GM21367 (cell line): ENCODE results near the gene MANEAL.
"Not testable (repeated sequence)": the region's sequence is repeated elsewhere in the genome, so short reads cannot be mapped to it uniquely, and the experiment has no call there.

Experiments
- ATAC-seq: cut with Tn5 transposase; IDR thresholded peaks from one replicate; pipeline ENCODE4 v1.9.1; 2021; ENCODE audit not compliant: unreplicated experiment

MANEAL gene

DNA sequence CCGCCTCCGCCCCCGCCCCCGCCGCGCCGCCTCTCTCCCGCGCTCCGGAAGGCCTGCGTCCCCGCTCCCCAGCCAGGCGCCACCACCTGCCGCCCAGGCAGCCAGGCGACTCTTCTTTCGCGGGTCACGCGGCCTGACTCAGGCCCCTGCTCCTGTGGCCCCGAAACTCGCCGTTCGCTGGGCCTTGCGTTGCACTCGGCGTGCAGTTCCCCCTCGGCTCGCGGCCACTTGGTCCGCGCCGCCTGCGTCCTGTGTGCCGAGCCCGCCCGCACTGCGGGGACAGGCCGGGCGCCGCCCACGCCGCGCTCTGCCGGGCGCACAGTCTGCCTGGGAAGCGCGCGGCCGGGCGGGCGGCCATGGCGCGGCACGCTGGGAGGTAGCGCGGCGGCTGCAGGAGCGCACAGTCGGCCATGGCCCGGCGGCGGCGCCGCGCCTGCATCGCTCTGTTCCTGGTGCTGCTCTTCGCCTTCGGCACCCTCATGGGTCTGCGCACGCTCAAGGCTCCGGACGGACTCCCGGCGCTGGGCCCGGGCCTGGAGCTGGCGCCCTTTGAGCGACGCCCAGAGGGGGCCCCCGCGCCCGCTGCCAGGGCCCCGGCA is at the start of gene MANEAL:
Gene MANEAL, plus strand, starts transcription at position 75 of the 599 bp plus-strand sequence. Its CDS starts 336 bp downstream, at position 411.
- ATAC-seq: no peak

DNA sequence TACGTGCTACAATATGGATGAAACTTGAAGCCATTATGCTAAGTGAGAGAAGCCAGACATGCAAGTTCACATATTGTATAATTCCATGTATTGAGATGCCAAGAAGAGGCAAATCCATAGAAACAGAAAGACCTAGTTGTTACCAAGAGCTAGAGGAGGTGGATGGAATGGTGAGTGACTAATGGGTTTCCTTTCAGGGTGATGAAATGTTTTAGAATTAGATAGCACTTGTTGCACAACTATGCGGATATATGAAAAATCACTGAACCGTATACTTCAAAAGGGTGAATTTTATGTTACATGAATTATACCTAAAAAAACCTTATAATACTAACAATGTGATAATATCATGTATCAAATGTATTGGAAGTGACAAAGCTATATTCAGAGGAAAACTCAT is 46.8 kb upstream of the MANEAL start:
- no peak for ATAC-seq

DNA sequence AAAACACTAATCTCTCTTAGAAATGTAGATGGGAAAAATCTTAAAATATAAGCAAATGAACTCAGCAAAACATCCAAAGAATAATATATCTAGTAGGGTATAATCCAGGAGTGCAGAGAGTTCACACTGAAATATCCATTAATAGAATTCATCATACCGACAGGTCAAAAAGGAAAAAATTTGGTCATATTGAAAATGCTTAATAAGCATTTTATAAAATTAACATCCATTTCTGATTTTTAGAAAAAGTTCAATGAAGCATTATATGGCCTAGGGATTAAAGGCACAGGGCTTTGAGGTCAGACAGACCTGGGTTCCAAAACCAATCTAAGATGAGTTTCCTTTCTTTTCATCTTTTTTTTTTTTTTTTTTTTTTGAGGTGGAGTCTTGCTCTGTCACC is 45.1 kb upstream of the MANEAL start:
- ATAC-seq: no peak

- no peak for ATAC-seq
Observed at GRCh38 chr1:37752213-37752582, 41.4 kb upstream of the MANEAL start.

DNA sequence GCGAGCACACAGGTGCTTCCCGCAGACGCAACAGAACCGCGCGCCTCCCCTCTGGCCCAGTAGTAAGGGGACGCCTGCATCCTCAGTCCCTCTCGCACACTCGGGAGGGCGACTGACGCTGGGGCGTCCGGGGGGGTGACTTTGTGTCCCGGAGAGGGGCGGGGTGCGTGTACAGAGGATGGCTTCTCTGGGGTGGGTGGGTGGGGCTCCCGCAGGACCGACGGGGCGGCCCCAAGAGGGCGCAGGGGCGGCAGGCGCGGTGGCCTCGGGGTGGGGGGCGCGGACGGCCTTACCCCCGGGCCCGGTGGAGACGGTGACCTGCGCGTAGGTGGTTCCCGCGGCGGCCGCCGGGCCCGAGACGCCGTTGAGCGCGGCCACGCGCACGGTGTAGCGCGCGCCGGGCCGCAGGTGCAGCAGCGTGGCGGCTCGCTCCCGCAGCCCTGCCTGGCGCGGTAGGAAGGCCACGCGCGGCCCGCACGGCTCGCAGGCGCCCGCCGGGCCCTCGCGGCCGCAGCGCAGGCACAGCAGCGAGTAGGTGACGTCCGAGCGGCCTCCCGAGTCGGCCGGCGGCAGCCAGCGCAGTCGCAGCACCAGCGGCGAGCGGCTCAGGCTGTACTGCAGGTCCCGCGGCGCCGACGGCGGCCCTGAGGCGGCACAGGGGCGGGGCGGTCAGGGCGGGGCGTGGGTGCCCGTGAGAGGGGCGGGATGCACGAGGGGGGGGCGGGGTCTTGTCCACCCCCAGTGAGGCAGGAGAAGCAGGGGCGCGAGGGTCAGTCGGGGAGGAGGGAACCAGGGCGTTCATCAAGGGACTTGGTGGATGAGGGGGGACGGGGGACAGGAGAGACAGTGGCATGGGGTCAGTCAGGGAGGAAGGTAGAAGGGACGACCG is 40.8 kb upstream of the MANEAL start:
- ATAC-seq: no peak

- ATAC-seq: no peak
Observed at GRCh38 chr1:37753473-37754321, 40.0 kb upstream of the MANEAL start.

DNA sequence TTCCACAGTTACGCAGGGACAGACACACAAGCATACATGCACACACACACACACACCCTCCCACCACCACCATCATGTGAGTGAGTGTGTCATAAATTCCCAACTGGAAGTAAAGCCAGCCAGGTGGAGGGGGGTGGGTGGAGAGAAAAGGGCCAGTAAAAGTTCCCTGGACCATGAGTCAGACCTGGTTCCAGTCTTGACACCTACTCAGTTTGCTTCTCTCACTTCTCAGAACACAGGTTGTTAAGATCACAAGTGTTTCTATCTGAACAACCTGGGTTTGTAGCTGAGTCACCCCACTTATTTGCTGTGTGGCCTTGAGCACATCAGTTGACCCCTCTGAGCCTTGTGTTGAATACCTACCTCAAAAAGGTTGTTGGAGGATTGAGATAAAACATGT is 38.4 kb upstream of the MANEAL start:
- no peak for ATAC-seq

DNA sequence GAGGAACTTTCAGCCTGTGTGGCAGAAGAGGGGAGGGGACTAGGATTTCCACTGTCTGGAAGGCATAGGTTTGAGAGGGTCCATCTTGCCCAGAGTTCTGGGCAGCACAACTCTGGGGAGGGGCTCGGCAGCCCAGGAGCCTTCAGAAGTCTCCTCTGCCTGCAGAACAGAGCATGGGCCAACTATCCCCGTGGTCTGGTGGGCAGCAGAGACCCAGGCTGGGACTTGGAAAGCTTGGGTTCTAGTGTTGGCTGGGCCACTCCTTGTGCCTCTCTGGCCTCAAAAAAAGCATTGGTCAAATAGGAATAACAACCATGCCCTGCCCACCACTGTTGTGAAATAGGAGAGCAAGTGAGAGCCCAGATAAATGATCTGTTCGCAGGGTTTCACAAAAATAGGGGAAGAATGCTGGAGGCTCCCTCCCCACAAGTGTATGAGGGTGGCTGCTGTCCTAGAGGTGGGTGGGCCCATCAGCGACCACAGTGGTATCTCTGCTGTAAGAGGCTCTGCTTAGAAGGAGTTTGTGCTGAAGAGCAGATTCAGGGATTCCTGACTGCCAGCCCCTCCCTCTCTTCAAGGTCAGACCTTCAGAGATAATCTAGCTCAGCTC is 37.6 kb upstream of the MANEAL start:
- ATAC-seq: no peak

DNA sequence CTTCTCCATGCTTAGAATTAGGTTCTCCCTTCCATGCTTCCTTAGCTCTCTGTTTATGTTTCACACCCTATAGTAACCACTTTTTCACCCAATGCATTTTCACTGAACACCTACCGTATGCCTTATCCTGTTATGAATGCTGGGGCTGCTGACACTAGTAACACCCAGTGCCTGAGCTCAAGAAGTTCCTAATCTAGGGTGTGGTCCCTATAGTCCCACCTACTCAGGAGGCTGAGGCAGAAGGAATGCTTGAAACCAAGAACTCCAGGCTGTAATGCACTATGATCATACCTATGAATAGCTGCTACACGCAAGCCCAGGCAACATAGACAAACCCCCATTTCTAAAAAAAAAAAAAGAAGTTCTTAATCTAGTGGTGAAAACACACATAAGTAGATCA is 34.2 kb upstream of the MANEAL start:
- ATAC-seq: no peak

GRCh38 chr1:37761416-37762095 is 32.1 kb upstream of the MANEAL start:
- ATAC-seq: no peak

DNA sequence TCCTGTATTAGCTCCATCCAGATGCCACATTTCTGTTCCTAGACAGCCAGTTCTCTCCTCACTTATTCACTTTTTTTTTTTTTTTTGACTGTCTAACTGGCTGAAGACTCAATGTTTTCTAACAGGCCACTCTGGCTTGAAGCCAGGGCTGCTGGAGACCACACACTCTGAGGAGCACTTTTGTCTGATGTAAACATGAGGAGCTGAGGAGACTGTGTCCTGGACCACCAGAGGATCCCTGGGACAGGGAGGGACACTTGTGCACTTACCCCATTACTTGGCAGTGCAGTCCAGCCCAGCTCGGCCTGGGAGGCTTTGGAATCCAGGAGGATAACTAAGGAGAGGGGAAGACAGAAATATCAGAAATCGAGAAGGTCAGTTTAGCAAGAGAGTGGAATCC is 31.1 kb upstream of the MANEAL start:
- no peak for ATAC-seq

- ATAC-seq: no peak
Observed at GRCh38 chr1:37763791-37764413, 29.7 kb upstream of the MANEAL start.

DNA sequence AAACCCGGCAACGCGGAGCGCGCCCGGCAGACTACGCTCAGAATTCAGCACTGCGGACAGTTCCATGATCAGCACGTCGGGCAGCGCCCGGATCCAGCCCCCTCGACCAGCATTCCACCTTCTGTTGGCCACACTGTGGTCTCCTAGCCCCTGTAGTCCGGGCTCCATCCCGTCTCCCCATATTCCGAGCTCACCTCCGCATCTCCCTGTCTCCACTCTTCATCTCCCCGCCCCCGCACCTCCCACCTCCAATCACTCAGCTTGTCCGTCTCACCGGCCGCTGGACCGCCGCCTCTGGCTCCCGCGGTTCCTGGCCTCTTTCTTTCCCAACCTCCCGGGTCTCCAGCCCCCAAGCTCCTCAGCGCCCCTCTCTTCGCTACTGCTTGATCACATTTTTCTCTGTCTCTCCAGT is 29.2 kb upstream of the MANEAL start:
- ATAC-seq: no peak

- no peak for ATAC-seq
Observed at GRCh38 chr1:37764888-37765441, 28.7 kb upstream of the MANEAL start, which contains the start of gene EPHA10. EPHA10 (minus strand) TSS chr1:37765120; CDS start chr1:37765066, 54 bp downstream.

GRCh38 chr1:37765916-37766664 is 27.6 kb upstream of the MANEAL start:
- no peak for ATAC-seq

DNA sequence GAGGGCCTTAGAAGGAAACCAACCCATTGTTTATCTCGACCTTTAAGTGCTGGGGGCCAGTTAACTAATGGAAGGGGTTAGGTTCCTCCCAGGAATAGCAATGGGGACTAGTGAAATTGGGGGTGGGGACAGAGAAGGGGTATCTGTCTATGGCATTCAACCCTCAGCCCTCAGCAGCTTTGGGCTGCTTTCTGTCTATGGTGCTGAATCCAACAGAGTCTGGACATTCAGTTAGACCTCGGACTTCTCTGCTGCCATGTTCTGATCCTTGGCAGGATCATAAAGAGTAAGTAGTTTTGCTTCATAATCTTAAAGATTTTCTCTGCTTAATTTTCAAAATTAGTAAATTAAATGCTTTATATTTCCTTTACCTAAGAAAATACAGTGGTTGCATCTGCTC is 26.2 kb upstream of the MANEAL start:
- ATAC-seq: no peak

GRCh38 chr1:37771440-37771839 is 22.2 kb upstream of the MANEAL start:
- ATAC-seq: not testable (repeated sequence)

GRCh38 chr1:37776946-37777516 is 16.6 kb upstream of the MANEAL start:
- ATAC-seq: no peak

DNA sequence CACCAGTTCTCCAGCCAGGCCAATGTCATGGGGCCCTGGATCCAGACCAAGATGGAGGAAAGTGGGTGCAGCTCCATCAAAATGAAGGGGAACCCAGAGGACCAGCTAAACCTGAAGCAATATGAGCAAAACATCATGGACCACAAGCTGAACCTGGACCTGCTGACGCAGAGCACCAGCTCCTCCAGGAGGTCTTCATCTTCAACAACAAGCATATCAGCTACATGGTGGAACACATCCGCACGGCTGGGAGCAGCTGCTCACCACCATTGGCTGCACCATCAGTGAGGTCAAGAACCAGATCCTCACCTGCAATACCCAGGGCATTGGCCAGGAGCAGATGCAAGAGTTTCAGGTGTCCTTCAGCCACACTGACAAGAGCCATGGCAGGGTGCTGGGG is 15.0 kb upstream of the MANEAL start:
- ATAC-seq: no peak
